HepG2 (cell line): ENCODE measurements around the gene SNRNP35.

Experiments used
- CTCF ChIP-seq: sonication (generic); formaldehyde crosslinking; IDR thresholded peaks from 2 replicates; pipeline ENCODE4 v1.5.0; 2020; ENCODE audit warnings: mild to moderate bottlenecking, missing genetic modification reagents, moderate library complexity
- JUN ChIP-seq: sonication (generic); formaldehyde crosslinking; IDR thresholded peaks from 2 replicates; pipeline ENCODE4 v1.4.0; 2020; ENCODE audit warnings: mild to moderate bottlenecking, missing genetic modification reagents
- NFKB2 ChIP-seq: sonication (generic); formaldehyde crosslinking; IDR thresholded peaks from 2 replicates; pipeline ENCODE4 v1.4.0; 2020; ENCODE audit warnings: missing genetic modification reagents, borderline replicate concordance
- RELA ChIP-seq: sonication (generic); formaldehyde crosslinking; IDR thresholded peaks from 2 replicates; pipeline ENCODE4 v1.4.0; 2020; ENCODE audit warnings: missing genetic modification reagents
- SSRP1 ChIP-seq: IDR thresholded peaks from 2 replicates; pipeline ENCODE4 v1.6.1; 2016; ENCODE audit warnings: control low read depth
- THAP11 ChIP-seq: IDR thresholded peaks from 2 replicates; pipeline ENCODE4 v1.6.1; 2016; ENCODE audit warnings: missing biosample characterization, missing genetic modification reagents
- TF ChIP-seq, protein P1 (sequence below): IDR thresholded peaks from 2 replicates; pipeline ENCODE4 v1.6.1; 2016

GRCh38 chr12:123421314-123421713 lies 36.6 kb upstream of the SNRNP35 start:
- TF ChIP-seq SSRP1 (CRISPR knock-in tag) (no peak), NFKB2 (CRISPR knock-in tag) (no peak), CTCF (CRISPR knock-in tag) (no peak), RELA (CRISPR knock-in tag) (no peak), THAP11 (CRISPR knock-in tag) (no peak), JUN (CRISPR knock-in tag) (no peak)
- TF ChIP-seq, protein P1, sequence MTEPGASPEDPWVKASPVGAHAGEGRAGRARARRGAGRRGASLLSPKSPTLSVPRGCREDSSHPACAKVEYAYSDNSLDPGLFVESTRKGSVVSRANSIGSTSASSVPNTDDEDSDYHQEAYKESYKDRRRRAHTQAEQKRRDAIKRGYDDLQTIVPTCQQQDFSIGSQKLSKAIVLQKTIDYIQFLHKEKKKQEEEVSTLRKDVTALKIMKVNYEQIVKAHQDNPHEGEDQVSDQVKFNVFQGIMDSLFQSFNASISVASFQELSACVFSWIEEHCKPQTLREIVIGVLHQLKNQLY (CRISPR knock-in tag) = no peak
